Lung (tissue), 12 donors: ENCODE data around the gene CDH13. TPM values are rescaled to one million over a fixed set of nuclear protein-coding genes. Genes with fewer than 3 reads are reported as not detected.
A peak's percentile ranks its signal among the peaks of the same experiment; 100 is the strongest.

ENCODE experiments used
- ATAC-seq: fragments of 200-7000 bp; cut with Tn5 transposase; one replicate; pipeline ENCODE4 v1.9.1; 2020; ENCODE audit warnings: moderate number of reproducible peaks; ENCODE audit not compliant: insufficient read depth, low FRiP score
- DNase-seq, 3 donors: peaks; one replicate each; pipeline ENCODE4 v3.0.0-alpha.2; 2013 to 2017
- H3K27ac ChIP-seq, 2 donors: one replicate each; pipeline ENCODE4 v1.5.1; 2013; ENCODE audit warnings: mild to moderate bottlenecking in 2 of 2, moderate library complexity in 2 of 2, control low read depth in 1 of 2, inconsistent platforms in 1 of 2, low read depth in 1 of 2, low read length in 1 of 2
- H3K27me3 ChIP-seq, 3 donors: one replicate each; pipeline ENCODE4 v1.5.1; 2013; ENCODE audit warnings: low read length in 2 of 3; ENCODE audit not compliant: control insufficient read depth in 3 of 3, insufficient read depth in 3 of 3
- H3K36me3 ChIP-seq, 4 donors: one replicate each; pipeline ENCODE4 v1.5.1; 2013; ENCODE audit warnings: low read length in 4 of 4, mild to moderate bottlenecking in 1 of 4, moderate library complexity in 1 of 4; ENCODE audit not compliant: control insufficient read depth in 4 of 4, insufficient read depth in 4 of 4
- H3K4me1 ChIP-seq, 5 donors: one replicate each; pipeline ENCODE4 v1.5.1; 2013; ENCODE audit warnings: low read length in 5 of 5, mild to moderate bottlenecking in 2 of 5, moderate library complexity in 1 of 5; ENCODE audit not compliant: control insufficient read depth in 5 of 5, insufficient read depth in 5 of 5
- H3K4me3 ChIP-seq: one replicate; pipeline ENCODE4 v1.5.1; 2013; ENCODE audit warnings: mild to moderate bottlenecking, control low read depth, moderate library complexity
- H3K9ac ChIP-seq, 2 donors: one replicate each; pipeline ENCODE4 v1.5.1; 2013; ENCODE audit warnings: low read length in 2 of 2, control low read depth in 1 of 2; ENCODE audit not compliant: insufficient read depth in 1 of 2
- H3K9me3 ChIP-seq, 4 donors: one replicate each; pipeline ENCODE4 v1.5.1; 2013; ENCODE audit warnings: low read length in 3 of 4, mild to moderate bottlenecking in 1 of 4, moderate library complexity in 1 of 4; ENCODE audit not compliant: control insufficient read depth in 4 of 4, insufficient read depth in 3 of 4
- WGBS, 2 donors: extraction: QIAGEN DNeasy Blood & Tissue Kit; methylation state at CpG; one replicate each; pipeline ENCODE4 v1.1.7; 2013; 5-methylcytosine and 5-hydroxymethylcytosine counted together
- polyA plus RNA-seq, 2 donors: library from polyadenylated mRNA; stranded (reverse); fragments of 200-250 nt; gene quantifications; one replicate each; pipeline ENCODE4 v1.2.1, GENCODE V29; 2013
- total RNA-seq, 2 donors: library from RNA; depleted of rRNA in 1 of 2; stranded (reverse); fragments of >200 nt in 1 of 2; gene quantifications; one replicate each; pipeline ENCODE4 v1.2.1, GENCODE V29; 2014 to 2021
- TF ChIP-seq, protein P1 (sequence below): IDR thresholded peaks from 2 replicates; pipeline ENCODE4 v1.5.1; 2012; ENCODE audit warnings: mild to moderate bottlenecking; ENCODE audit errors: control extremely low read depth, extremely low read depth
- donor health status: control.
- donor health status: control.
- donor health status: Bipolar disorder and iron deficiency.
- donor health status: healthy.
- donor health status: DM: yes; HTN: yes; CAD: no.

The CDH13 gene
- total and polyA plus RNA-seq, 4 donors = 2.1 to 12.3 (median 7.3) TPM

DNA sequence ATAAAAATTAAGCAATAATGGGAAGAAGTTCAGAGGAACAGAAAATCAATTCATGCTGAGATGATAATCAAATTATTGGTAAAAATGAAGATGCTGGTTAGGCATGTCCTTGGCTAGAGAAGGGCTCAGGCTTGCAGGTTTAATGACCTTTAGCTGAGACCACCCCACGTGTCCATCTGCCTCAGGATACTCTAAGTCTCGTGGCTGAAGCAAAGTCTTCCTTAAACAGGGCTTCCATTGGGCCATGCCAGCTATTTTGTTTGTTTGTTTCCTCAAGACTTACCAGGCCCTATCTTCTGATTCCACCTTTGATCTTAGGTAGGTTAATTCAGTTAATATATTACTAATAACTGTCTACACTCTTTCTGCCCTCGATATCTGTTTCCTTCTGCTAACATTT is 366.0 kb downstream of the CDH13 start:
- Histone ChIP-seq H3K9ac (no peak overlapping the region), H3K27ac (no peak overlapping the region), H3K36me3 (no peaks in the 10 kb centered on the region), H3K27me3 (no peaks in the 10 kb centered on the region), H3K4me1 (peaks cover 0 to 2% (median 0%) of the 10 kb centered on the region in 5 donors), H3K4me3 (no peak overlapping the region), H3K9me3 (no peaks in the 10 kb centered on the region)
- 80 to 81% methylated on average over 3 of the region's 3 CpGs for WGBS, 2 donors
- ATAC-seq (no peak), DNase-seq (no peak)
- TF ChIP-seq, protein P1, sequence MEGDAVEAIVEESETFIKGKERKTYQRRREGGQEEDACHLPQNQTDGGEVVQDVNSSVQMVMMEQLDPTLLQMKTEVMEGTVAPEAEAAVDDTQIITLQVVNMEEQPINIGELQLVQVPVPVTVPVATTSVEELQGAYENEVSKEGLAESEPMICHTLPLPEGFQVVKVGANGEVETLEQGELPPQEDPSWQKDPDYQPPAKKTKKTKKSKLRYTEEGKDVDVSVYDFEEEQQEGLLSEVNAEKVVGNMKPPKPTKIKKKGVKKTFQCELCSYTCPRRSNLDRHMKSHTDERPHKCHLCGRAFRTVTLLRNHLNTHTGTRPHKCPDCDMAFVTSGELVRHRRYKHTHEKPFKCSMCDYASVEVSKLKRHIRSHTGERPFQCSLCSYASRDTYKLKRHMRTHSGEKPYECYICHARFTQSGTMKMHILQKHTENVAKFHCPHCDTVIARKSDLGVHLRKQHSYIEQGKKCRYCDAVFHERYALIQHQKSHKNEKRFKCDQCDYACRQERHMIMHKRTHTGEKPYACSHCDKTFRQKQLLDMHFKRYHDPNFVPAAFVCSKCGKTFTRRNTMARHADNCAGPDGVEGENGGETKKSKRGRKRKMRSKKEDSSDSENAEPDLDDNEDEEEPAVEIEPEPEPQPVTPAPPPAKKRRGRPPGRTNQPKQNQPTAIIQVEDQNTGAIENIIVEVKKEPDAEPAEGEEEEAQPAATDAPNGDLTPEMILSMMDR = no peak

DNA sequence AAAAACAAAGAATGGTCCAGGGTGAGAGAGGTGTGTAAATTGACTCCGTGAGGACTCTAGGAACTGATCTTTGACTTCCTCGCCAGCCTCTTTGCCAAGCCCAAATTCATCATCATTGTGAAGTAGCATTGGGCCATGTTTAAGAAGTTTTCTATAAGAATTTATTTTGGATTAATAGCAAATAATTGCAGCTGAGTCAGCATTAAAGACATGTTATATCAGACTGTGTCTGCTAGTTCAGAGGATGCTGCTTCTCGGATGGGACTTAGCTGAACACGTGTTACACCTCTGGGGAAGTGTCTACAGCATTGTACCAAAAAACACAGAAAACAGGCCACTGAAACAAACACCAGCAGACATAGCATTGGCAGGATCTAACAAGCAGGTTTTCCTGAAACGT is 366.6 kb downstream of the CDH13 start:
- Histone ChIP-seq H3K4me3 (no peak overlapping the region), H3K4me1 (peaks cover 0 to 2% (median 0%) of the 10 kb centered on the region in 5 donors), H3K36me3 (no peaks in the 10 kb centered on the region), H3K27ac (no peak overlapping the region), H3K9me3 (no peaks in the 10 kb centered on the region), H3K9ac (no peak overlapping the region), H3K27me3 (no peaks in the 10 kb centered on the region)
- no peak for DNase-seq
- TF ChIP-seq, protein P1 = no peak
- no peak for ATAC-seq
- 88 to 93% methylated on average over 5 of the region's 5 CpGs for WGBS, 2 donors

DNA sequence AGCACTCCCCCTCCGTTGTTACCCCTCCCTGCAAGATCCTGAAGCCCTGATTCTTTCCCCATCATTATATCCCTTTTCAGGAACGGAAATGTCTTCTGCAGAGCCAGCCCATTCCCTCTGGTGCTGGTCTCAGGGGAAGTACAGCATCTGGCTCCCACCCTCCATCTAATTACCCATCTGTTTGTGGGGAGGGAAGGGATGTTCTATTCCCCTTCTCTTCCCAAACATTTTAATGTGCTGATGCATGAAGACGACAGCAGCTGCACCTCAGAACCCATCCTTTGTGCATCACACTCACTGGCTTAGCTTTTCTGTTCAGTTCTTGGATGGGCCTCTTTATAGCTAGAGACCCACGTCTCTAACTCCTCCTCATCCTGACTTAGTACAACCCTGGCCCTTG is 367.2 kb downstream of the CDH13 start:
- H3K4me1 ChIP-seq = peaks cover 0 to 2% (median 0%) of the 10 kb centered on the region in 5 donors
- ATAC-seq (no peak), DNase-seq (no peak)
- H3K27ac ChIP-seq = no peak overlapping the region
- TF ChIP-seq, protein P1 = no peak
- H3K9ac ChIP-seq = no peak overlapping the region
- no peaks in the 10 kb centered on the region for H3K36me3 ChIP-seq
- no peak overlapping the region for H3K4me3 ChIP-seq
- H3K27me3 ChIP-seq = no peaks in the 10 kb centered on the region
- no peaks in the 10 kb centered on the region for H3K9me3 ChIP-seq
- WGBS, 2 donors = 81 to 85% methylated on average over 4 of the region's 4 CpGs

DNA sequence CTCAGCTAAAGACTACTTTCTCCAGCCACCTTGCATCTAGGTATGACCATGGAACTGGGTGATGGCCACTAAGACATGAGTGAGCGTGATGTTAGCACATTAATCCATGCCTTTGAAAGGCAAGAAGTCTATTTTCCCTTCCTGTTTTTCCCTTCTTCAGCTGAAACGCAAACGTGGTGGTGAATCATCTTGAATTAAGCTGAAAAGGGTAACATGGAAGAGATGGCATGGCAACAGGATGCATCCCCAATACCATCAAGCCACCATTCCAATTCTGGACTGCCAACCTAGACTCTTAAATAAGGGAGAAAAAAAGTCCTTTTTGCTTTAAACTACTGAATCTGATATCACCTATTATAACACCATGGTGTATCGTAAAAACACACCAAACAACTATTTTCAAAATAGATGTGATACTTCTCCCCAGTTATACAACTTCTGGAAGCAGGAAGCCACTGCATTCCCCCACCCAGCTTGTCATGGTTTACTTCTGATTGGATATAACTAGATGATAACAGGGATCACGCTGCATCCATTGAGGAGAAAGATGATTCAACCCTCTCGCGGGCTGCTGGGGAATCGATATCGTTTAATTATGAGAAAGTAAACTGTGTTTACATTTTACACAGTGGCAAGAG is 368.6 kb downstream of the CDH13 start:
- H3K27me3 ChIP-seq = no peaks in the 10 kb centered on the region
- TF ChIP-seq, protein P1 = no peak
- ATAC-seq (no peak), DNase-seq (no peak)
- H3K9ac ChIP-seq = no peak overlapping the region
- no peaks in the 10 kb centered on the region for H3K9me3 ChIP-seq
- no peak overlapping the region for H3K4me3 ChIP-seq
- H3K27ac ChIP-seq = peak overlapping the region; percentile 31 to 48
- H3K4me1 ChIP-seq = peaks cover 0 to 2% (median 0%) of the 10 kb centered on the region in 5 donors
- WGBS, 2 donors = 74% methylated on average over 9 of the region's 9 CpGs
- H3K36me3 ChIP-seq = no peaks in the 10 kb centered on the region
